ENCODE results near the gene LRP1B.
"Not testable (repeated sequence)": the region's sequence is repeated elsewhere in the genome, so short reads cannot be mapped to it uniquely, and the experiment has no call there.

Gene LRP1B

GRCh38 chr2:141863964-141864363, 266.9 kb downstream of the LRP1B start:
- DNase-seq = no peak

DNA sequence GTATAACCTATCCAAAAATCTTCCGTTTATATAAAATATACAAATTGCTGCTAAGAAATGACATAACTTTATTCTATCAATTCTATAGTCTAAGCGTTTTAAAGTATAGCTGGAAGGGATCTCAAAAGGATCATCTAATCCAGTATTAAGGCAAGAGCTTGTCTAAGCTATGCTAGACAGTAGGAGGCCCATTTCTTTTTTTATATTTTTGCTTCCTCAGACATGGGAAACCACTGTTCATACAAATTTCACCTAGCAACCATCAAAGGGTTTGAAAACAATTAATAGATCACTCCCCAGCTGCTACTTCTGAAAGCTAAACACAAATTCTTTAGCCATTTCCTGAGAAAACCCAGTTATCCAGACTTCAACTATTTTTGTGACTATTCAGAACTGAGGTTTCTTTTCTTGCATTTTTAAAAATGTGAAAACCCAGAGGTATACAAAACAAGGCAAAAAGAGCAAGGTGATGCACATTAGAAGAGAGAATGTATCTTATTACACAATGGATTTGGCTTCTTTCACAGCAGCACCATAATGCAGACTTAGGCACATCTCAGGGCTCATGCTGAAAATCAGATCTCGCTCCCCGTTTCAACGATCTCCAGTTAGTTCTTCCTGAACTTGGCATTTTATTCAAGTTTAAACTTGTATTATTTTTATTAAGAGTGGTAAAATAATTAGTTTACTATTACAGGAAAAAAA, 274.4 kb downstream of the LRP1B start:
- no peak for DNase-seq

GRCh38 chr2:141848191-141848590, 282.6 kb downstream of the LRP1B start:
- no peak for DNase-seq

- DNase-seq = no peak
Observed at GRCh38 chr2:141844231-141844630, 286.6 kb downstream of the LRP1B start.

GRCh38 chr2:141835103-141835502, 295.7 kb downstream of the LRP1B start:
- DNase-seq = no peak

DNA sequence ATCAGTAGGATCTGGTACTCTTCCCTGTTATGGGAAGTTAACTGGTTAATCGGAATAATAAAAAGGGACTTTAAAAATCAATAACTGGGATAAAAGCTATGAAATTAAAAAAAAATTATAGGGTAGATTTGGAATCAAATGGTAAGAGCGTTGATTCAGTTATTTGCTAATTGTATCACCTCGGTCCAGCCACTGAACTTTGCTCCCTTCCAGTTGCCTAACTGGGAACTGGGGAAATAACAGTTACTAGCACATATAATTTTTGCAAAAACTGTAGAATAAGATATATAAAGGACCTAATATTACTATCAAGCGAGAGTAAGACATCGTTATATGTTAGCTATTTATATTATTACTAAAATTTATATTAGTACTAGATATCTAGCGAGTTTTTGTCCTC, 302.1 kb downstream of the LRP1B start:
- no peak for DNase-seq

DNA sequence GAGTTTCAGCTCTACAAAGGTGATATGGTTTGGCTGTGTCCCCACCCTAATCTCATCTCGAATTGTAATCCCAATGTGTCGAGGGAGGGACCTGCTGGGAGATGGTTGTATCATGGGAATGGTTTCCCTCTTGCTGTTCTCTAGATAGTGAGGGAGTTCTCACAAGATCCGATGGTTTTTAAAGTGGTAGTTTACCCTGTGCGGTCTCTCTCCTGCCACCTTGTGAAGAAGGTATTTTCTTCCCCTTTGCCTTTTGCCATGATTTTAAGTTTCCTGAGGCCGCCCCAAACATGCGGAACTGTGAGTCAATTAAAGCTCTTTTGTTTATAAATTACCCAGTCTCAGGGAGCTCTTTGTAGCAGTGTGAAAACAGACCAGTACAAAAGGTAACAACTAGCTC, 306.0 kb downstream of the LRP1B start:
- DNase-seq = no peak

- DNase-seq = no peak
Observed at GRCh38 chr2:141820893-141821292, 309.9 kb downstream of the LRP1B start.

DNA sequence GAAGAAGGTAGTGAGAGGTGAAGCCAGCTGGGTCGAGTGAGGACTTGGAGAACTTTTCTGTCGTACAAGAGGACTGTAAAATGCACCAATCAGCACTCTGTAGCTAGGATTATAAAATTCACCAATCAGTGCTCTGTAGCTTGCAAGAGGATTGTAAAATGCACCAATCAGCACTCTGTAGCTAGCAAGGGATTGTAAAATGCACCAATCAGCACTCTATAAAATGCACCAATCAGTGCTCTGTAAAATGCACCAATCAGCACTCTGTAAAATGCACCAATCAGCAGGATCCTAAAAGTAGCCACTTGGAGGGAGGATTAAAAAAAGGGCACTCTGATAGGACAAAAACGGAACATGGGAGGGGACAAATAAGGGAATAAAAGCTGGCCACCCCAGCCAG, 315.5 kb downstream of the LRP1B start:
- DNase-seq = not testable (repeated sequence)

DNA sequence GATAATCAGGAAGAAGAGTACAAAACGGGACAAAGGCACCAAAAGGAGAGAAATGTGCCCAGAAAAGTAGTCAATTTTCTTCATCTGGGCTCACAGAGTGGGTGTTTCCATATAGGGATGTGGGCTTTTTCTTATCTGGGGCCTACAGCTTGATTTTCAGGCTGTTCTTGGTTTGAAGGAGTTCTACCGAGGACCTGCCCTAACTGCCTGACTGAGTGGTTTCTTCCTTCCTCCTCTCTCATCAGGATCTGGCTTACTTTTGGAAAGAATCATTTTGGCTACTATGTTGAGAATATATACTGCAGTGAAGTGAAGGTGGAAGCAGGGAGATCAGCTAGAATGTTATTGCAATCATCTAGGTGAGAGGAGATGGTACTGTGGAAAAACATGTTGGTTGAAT, 316.7 kb downstream of the LRP1B start:
- DNase-seq = no peak

- DNase-seq = no peak
Observed at GRCh38 chr2:141810148-141810547, 320.7 kb downstream of the LRP1B start.

GRCh38 chr2:141806090-141806489, 324.7 kb downstream of the LRP1B start:
- no peak for DNase-seq

- no peak for DNase-seq
Observed at GRCh38 chr2:141805302-141805701, 325.5 kb downstream of the LRP1B start.

GRCh38 chr2:141796449-141796848, 334.4 kb downstream of the LRP1B start:
- DNase-seq = no peak

- DNase-seq = no peak
Observed at GRCh38 chr2:141791521-141791920, 339.3 kb downstream of the LRP1B start.

GRCh38 chr2:141782574-141782973, 348.2 kb downstream of the LRP1B start:
- no peak for DNase-seq

GRCh38 chr2:141778315-141778835, 352.4 kb downstream of the LRP1B start:
- DNase-seq = no peak

- DNase-seq = no peak
Observed at GRCh38 chr2:141770530-141770929, 360.3 kb downstream of the LRP1B start.

GRCh38 chr2:141767691-141768090, 363.1 kb downstream of the LRP1B start:
- no peak for DNase-seq

DNA sequence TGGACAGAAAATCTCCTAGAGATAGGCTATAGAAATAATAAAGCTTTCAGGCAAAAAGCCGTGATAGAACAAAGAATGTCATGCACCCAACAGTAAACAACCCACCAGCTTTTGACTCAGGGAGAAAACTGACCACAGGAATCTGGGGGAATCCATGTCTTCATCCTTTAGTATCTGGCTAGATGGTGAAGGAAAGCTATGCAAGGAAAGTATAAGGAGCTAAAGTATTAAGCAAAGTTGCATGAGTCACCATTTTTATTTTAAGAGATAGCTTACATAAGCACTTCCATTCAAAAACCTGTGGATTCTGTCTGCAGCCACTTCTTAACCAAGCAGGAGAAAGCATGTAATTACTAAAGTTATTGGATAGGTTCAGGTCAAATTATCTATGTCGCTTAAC, 363.8 kb downstream of the LRP1B start:
- DNase-seq = no peak

- DNase-seq = no peak
Observed at GRCh38 chr2:141766225-141766624, 364.6 kb downstream of the LRP1B start.

- no peak for DNase-seq
Observed at GRCh38 chr2:141748616-141749015, 382.2 kb downstream of the LRP1B start.

DNA sequence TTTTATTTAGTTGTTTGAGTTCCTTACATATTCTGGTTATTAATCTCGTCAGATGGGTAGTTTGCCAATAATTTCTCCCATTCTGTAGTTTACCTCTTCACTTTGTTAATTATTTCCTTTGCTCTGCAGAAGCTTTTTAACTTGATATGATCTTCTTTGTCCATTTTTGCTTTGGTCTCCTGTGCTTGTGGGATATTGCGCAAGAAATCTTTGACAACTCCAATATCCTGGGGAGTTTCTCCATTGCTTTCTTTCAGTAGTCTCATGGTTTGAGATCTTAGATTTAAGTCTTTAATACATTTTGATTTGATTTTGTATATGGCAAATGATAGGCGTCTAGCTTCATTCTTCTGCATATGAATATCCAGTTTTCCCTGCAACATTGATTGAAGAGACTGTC, 389.2 kb downstream of the LRP1B start:
- DNase-seq = no peak

GRCh38 chr2:141737492-141738255, 393.1 kb downstream of the LRP1B start:
- no peak for DNase-seq
